Uterus (tissue), 2 donors: ENCODE results near the gene PLA2G6.

Experiments
- CTCF ChIP-seq, 4 experiments: fragments of 200-600 bp in 2 of 4; fragments of 450-650 bp in 2 of 4; sonication (generic) in 2 of 4; IDR thresholded peaks; one replicate each; pipeline ENCODE4 v1.5.1; 2016 to 2019; ENCODE audit warnings: antibody characterized with exemption in 4 of 4, mild to moderate bottlenecking in 2 of 4, moderate library complexity in 1 of 4
- POLR2A ChIP-seq, 2 donors: fragments of 450-650 bp; IDR thresholded peaks; one replicate each; pipeline ENCODE4 v1.6.1; 2016; ENCODE audit warnings: antibody characterized with exemption in 2 of 2, mild to moderate bottlenecking in 1 of 2, moderate library complexity in 1 of 2

- TF ChIP-seq CTCF (IDR thresholded peaks at IDR 0.05), result no peak
- no peak for TF ChIP-seq POLR2A (IDR thresholded peaks at IDR 0.05)
These were observed 73.7 kb downstream of the PLA2G6 start for GRCh38 chr22:38107692-38108515.
